ENCODE results near the gene SCAPER.

DNA sequence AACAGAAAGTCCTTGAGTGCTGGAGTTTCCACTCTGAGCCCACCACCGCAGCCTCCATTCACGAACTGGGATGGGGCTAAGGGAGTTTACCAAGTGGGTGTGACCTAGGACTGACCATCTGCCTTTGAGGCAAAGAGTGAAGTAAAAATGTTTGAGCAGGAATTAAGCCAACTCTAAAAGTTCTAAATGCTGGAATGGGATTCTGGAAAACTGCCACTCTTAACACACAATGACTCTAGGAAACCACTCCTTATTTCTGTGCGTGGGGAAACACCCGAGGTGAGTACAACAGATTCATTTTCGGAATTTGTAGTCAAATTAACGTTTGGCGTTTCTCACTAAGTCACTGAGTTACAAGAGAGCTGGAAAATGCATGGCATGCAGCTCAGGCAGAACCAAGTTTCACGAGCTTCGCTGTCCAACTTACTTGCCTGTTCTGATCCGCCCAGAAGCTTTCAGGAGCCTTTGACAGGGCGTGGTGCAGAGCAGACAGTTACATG lies 537.0 kb downstream of the SCAPER start:
- TF ChIP-seq EZH2 (IDR thresholded peaks at IDR 0.05; ENCODE audit: borderline replicate concordance, insufficient read depth, low read depth, low read length, poor library complexity, severe bottlenecking): no peak
- TF ChIP-seq, protein P1, sequence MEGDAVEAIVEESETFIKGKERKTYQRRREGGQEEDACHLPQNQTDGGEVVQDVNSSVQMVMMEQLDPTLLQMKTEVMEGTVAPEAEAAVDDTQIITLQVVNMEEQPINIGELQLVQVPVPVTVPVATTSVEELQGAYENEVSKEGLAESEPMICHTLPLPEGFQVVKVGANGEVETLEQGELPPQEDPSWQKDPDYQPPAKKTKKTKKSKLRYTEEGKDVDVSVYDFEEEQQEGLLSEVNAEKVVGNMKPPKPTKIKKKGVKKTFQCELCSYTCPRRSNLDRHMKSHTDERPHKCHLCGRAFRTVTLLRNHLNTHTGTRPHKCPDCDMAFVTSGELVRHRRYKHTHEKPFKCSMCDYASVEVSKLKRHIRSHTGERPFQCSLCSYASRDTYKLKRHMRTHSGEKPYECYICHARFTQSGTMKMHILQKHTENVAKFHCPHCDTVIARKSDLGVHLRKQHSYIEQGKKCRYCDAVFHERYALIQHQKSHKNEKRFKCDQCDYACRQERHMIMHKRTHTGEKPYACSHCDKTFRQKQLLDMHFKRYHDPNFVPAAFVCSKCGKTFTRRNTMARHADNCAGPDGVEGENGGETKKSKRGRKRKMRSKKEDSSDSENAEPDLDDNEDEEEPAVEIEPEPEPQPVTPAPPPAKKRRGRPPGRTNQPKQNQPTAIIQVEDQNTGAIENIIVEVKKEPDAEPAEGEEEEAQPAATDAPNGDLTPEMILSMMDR (IDR thresholded peaks at IDR 0.05): no peak
